HG02981 (cell line): ENCODE data around the gene KPNA4.

Source experiments
- ATAC-seq: cut with Tn5 transposase; IDR thresholded peaks from one replicate; pipeline ENCODE4 v1.9.1; 2021; ENCODE audit warnings: mild to moderate bottlenecking, moderate library complexity; ENCODE audit not compliant: unreplicated experiment

Gene KPNA4

DNA sequence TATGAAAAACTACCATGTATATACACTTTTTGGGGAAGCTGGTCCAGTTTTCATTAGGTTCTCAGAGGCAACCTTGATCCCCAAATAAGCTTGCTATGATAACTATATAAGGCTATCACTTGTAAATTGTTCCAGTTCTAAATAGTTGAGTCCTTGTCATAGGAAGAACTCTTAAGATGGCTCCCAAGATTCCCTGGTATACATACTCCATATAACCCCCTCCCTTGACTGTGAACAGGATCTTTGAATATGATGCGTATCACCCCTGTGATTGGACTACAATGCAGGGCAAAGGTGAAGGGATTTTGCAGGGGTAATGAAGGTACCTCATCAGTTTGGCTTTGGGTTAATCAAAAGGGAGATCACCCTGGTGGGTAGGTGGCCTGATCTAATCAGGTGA, 67.2 kb downstream of the KPNA4 start:
- ATAC-seq = no peak

DNA sequence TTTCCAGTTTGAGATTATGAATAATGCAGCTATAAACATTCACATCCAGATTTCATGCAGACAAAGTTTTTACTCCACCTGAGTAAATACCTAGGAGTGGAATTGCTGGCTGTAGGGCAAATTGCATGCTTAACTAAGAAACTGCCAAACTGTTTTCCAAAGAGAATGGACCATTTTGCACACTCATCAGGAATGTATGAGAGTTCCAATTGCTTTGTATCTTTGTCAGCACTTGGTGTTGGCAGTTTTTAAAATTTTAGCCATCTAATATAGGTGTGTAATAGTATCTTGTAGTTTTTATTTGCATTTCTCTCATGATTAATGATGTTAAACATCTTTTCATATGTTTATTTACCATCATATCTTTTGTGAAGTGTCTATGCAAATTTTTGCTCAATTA, 75.2 kb downstream of the KPNA4 start:
- ATAC-seq = no peak

DNA sequence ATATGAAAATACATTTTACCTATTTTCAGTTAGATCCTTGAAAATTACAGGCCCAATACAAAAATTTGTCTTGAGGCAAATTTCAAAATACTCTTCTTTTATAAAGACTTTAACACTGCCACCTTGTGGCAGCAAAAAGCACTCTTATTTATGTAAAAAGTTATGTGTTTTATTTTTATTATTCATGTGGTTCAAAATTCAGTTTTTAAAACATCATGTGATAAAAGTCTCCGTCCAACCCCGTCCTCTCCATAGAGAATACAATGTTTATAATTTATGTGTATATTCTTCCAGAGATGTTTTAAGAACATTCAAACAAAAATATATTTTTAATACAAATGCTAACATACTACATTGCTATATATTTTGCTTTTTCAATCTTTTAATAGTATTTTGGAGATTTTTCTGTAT, 78.9 kb downstream of the KPNA4 start:
- no peak for ATAC-seq

DNA sequence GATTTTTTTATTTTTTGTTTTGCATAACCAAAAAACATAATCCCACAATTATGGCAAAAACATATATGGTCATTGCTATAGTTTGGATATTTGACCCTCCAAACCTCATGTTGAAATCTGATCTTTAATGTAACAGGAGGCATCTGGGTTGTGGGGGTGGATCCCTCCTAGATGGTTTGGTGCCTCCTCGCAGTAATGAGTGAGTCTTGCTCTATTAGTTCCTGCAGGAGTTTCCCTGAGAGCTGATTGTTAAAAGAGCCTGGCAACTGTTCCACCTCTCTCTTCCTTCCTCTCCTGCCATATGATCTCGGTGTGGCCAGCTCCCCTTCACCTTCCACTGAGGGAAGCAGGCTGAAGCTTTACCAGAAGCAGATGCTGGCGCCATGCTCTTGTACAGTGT, 82.6 kb downstream of the KPNA4 start:
- ATAC-seq = no peak

DNA sequence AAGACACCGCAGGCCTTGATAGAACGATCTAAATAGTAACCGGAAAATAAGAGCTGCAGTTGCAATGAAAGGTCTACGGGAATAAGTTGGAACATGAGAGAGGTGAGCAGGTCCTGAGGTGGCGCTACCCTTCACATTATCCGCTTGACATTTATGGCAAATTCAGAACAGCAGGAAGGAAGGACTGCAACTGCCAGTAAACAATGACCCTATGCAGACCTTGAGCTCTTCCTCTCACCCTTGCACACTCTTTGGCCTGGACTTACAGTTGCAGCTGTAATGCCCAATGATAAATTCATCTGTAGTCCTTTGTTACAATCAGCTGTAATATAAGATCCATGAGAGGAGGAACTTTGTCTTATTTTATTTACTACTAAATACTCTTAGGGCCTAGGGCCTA, 83.5 kb downstream of the KPNA4 start:
- no peak for ATAC-seq

DNA sequence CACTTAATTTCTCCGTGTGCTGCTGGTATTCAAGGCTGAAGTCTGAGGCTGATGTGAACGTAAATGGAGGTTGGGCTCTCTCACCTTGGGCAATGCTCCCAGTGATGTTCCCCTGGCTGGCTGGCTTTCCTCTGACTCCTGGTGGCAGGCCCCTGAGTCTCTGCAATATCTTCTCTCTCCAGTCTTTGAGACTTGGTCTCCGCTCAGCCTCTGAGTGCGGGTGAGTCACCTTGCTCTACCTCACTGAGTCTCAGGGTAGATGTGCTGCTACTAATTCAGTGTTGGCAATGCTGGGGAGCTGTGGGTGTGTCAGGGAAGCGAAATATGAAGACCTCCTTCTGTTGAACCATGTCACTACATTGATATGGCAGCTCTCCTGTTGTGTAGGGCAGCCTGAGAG, 84.4 kb downstream of the KPNA4 start:
- ATAC-seq = no peak

DNA sequence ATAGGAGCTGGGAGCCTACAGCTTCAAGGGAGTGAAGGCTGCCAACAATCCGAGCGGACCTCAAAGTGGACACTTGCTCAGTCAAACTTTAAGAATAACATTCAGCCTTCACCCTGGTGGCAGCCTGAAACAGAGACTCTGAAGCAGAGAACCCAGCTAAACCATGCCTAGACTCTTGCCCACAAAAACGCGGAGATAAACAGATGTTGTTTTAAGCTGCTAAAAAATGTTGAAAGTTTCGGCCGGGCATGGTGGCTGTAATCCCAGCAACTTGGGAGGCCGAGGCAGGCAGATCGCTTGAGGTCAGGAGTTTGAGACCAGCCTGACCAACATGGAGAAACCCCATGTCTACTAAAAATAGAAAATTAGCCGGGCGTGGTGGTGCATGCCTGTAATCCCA, 86.0 kb downstream of the KPNA4 start:
- no peak for ATAC-seq

DNA sequence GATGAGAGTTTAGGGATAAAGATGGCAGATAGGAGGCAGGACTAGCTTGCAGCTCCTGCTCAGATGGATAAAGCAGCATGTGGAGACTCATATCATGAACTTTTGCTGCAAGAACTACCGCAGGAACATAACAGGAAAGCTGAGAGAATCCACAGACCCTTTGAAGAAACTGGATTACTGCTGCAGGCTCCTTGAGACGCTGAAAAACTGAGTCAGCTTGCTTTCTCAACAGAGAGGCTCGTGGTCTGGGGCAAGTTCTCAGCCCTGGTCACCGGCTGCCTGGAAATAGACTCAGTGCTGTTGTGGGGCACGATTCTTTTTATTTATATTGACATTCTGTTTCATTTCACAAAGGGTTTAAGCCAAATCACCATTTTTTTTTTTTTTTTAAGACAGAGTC, 87.0 kb downstream of the KPNA4 start:
- no peak for ATAC-seq

DNA sequence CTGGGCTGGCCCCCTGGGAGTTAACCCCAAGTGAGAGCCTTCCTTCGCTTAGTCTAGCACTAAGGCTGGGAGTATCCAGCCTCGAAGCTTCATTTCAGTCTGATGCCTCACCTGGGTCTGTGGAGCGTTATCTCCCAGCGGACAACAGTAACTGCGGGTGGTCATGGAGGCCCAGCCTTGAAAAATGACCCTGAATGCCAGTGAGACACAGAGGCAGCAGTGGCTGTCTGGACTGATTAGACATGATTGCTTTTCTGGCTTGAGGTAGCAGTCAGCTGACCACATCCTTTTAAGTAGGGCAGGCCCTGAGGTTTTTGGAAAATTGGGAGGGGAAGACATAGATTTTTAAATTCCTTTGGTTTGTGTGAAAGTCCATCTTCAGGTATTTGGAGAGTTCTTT, 87.6 kb downstream of the KPNA4 start:
- ATAC-seq = no peak

DNA sequence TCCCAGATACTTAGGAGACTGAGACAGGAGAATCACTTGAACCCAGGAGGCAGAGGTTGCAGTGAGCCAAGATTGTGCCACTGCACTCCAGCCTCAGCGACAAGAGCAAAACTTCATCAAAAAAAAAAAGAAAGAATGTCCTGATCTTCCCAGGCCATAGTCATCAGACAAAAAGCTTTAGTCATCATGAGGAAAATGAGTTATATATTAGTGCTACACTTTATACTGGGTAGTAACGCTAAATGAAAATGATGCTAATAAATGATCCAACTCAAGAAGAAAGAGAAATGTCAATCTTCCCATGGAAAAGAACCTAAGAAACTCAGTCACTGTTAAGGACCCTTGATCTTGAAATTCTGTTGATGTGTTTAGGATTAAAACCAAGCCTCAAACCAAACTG, 89.5 kb downstream of the KPNA4 start:
- no peak for ATAC-seq

DNA sequence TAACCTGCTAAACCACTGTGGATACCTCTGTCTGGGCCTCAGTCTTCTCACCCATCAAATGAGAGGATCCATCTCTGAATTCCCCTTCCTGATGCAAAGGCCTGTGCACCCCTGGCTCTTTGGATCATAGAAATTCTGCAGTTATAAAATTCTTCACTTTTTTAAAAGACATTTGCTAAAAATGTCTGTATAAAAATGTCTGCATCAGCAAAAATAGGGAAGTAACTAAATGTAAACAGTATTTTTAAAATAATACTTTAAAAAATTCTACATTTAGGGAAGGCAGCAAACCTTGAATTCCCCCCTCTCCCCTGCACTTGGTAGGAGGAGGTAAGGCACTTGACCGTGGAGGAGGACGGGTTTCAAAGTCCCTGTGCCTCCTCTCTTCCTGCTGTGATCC, 90.2 kb downstream of the KPNA4 start:
- no peak for ATAC-seq

DNA sequence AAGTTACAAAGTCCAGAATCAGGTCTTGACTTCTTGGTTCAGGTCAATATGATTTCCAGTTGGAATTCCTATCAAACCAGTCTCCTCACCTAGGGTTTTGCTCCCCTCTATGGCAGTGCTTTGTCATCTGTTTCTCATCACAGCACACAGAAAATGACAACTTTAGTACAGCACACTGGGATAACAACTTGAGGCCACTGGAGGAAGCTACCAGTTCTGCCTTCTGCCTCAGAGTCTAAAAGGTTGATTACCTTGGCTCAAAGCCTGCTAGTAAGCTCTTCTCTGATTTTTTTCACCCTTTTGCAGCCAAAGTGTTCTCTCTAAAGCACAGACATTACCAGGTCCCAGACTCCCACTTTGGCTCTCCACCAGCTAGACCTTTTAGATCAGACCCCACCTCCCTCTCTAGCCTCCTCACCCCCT, 90.9 kb downstream of the KPNA4 start:
- no peak for ATAC-seq

DNA sequence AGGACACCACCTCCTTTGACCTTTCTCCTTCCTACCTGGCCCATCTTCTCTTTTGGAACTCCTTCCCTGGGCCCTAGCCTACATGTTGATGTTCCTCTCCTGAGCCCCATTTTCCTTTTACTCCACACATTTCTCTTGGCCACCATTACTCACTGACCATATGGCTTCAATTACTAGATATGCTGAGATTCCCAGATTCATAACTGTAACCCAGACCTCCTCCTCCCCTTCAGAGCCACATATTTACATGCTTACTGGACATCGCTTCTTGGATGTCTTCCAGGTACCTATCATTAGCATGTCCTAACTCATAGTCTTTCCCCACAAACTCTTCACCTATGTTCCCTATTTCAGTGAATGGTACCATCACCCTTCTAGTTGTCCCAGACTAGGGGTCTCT, 91.4 kb downstream of the KPNA4 start:
- ATAC-seq = no peak

DNA sequence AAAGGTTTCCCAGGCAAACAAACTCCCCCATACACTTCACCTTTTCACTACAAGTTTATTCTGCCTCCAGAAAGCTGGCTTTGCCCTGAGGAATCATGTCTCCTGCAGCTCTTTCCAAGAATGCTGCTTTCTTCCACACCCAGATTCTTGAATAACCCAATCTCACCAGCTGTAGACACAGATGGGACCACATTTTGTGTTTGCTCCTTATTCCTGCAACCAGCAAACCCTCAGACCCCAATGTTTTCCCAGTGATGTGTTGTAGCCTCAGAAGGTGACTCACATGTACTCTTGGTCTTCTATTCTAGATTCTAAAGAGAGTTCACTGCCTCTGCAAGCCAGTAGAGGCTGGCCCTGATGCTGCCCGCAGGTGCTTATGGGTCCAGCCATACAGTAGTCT, 92.2 kb downstream of the KPNA4 start:
- ATAC-seq = no peak

DNA sequence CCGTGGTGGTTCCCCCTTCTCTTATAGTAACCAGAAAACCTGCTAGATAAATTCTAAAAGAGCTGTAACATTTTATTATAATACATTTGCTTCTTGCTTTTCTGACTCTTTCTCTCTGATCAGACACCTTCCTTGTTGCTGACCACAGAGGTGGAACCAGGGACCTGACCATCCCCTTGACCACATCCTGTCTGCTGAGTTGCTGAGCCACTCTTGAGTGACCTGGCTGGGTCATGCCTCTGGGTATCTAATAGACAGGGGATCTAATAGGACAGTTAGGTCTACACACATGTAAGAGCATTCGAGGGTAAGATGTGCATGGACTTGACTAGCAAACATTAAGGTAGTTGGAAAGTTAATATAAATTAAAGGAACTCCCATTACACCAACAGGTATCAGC, 93.0 kb downstream of the KPNA4 start:
- ATAC-seq = no peak

DNA sequence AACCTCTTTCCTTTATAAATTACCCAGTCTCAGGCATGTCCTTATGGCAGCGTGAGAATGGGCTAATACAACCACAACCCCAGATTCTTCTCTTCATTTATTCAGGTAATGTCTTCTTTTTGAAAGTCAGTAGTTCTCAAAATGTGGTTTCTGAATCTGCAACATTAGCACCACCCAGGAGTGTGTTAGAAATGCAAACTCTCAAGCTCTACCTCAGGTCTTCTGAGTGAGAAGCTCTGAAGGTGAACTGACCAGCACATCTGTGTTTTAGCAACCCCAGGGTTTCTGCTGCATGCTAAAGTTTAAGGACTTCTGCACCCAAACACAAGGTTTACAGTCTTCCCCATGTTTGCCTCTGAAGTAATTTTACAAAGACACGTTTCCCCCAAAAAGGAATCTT, 93.5 kb downstream of the KPNA4 start:
- ATAC-seq = peak; percentile 45

DNA sequence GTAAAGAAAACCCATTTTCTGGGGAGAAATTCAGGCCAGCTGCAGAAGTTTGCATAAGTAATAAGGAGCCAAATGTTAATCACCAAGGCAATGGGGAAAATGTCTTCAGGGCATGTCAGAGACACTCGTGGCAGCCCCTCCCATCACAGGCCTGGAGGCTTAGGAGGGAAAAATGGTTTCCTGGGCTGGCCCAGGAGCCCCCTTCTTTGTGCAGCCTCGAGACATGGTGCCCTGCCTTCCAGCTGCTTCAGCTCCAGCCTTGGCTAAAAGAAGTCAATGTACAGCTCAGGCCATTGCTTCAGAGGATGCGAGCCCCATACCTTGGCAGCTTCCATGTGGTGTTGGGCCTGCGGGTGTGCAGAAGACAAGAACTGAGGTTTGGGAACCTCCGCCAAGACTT, 95.2 kb downstream of the KPNA4 start:
- ATAC-seq = no peak

DNA sequence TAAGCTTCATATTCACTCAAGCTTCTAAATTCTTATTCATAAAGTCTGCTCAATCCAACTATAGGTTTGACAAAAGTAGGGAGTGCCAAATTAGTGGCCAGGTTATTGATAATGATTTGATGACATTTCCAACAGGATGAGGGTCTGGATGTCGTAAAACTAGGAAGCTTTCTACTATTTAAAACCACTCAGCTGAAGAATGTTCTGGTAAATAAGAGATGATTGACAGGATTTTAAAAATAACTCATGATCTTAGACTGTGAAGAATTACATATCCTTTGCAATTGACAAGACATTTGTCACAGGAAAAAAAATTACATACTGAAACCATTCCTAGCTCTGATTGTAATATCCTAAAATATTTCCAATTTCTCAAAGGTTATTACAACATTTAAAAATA, 100.4 kb downstream of the KPNA4 start:
- no peak for ATAC-seq

DNA sequence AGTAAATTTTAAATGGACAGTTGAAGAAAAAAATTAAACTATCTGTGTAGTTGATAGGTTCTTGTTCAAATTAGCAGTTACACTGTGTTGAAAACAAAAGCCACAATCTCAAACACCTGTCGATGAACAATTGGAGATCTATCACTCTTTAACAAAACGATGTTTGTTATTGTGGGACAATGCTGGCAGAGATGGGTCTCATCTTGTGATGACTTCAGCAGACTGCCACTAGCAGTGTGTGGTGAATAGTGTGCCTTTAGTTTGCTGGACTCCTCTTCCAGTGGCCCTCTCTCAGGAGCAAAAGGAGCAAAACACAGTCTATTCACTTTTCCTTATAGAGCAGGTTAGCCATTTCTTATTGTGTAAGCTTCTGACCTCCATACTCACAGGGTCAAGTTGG, 101.0 kb downstream of the KPNA4 start:
- ATAC-seq = no peak

DNA sequence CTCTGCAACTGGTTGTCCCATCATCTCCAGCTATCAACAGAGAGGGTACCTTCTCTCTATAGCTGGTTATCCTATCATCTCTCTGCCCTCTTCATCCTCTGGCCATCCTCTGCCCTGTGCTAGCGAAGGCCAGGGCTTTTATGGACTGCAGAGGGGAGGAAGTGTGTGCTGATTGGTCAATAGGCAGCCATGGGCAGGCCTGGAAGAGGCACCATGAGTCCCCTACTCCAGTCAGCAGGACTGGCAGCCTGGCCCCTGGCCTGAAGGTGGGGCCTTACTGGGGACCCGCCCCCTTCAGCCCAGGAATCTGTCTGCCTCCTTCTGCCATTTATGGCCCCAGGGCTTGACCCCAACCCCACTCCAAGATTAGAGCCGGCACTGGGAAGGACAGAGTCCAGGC, 105.3 kb downstream of the KPNA4 start:
- ATAC-seq = no peak

DNA sequence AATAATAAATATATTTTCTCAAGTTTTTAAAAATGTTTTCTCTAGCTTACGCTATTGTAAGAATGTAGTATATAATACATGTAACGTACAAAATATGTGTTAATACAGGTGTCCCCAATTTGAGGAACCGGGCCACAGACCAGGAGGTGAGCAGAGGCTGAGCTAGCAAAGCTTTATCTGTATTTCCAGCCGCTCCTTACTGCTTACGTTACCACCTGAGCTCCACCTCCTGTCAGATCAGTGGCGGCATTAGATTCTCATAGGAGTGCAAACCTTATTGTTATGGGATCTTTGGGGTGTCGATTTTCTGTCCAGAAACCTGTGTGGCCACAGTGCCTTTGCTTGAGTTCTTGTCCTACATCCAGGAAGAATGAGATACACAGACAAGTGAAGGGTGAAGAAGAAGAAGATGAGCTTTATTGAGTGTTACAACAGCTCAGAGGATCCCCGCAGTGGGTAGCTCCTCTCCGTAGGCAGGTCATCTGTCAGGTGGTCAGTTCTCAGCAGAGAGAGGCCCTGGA, 105.9 kb downstream of the KPNA4 start:
- ATAC-seq = no peak

DNA sequence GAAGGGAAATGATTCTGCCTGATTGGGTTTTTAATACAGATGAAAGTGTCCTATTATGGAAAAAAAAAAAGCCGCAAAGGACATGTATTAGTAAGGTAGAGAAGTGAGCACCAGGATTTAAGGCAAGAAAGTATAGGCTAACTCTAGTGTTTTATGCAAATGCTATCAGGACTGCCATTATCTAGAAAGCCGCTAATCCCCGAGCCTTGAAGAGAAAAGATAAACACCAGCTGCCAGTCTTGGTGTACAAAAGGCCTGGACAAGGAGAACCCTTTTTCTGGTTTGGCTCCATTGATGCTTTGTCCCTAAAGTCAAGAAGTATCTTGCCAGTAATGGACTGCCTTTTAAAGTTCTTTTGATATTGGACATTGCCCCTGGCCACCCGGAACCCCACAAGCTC, 107.2 kb downstream of the KPNA4 start:
- no peak for ATAC-seq

DNA sequence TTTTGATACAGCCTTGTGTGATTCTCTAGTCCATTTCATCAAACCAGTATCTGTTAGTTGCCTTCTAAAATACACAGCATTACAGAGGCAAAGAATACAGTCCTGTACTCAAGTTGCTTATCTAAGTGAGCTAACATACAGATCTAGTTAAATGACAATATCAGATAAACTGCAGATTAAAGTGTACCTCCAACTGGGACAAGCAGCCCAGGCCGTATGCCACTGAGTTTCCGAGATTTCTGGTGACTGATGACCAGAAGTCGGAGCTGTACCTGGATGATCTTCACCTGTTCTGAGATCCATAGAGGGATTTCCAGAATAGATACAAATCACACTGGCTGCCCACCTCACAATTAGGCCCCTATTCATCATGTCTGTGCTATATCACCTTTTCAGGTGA, 109.5 kb downstream of the KPNA4 start:
- no peak for ATAC-seq

DNA sequence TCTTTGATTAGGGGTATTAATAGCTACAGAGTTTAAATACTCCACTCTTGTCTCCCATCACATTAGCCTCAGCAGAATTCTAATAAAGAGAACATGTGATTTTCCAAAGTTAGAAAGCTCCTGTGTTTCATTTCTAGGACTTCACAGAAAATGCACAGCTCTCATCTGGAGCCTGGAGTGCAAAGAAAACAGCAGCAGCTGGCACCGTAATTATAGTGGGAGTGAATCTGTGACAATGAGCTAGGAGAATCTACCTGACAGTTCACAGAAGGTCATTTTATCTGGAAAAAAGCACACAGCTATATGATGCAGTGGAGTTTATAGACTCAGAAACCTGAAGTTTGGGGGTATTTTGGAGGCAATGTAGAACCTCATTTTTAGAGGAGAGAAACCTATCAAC, 110.4 kb downstream of the KPNA4 start:
- no peak for ATAC-seq
